HL-60 (cell line): Measurements from ENCODE around the gene MSH5.
A peak's percentile ranks its signal among the peaks of the same experiment; 100 is the strongest.

ENCODE experiments used
- DNase-seq, 2 experiments: peaks; one replicate each; pipeline ENCODE4 v3.0.0-alpha.2; 2010 to 2020; ENCODE audit warnings: low read depth in 1 of 2, low spot score in 1 of 2
- H3K27ac ChIP-seq: fragments of 250-450 bp; sonication (Bioruptor Pico); replicated peaks from 2 replicates; pipeline ENCODE4 v1.5.1; 2020; ENCODE audit warnings: mild to moderate bottlenecking, moderate library complexity
- H3K27me3 ChIP-seq: fragments of 250-450 bp; sonication (Bioruptor Pico); 2 replicates; pipeline ENCODE4 v1.5.1; 2021; ENCODE audit warnings: mild to moderate bottlenecking, moderate library complexity; ENCODE audit not compliant: insufficient read depth, poor library complexity, severe bottlenecking
- H3K4me3 ChIP-seq: replicated peaks from 2 replicates; pipeline ENCODE4 v1.5.1; 2011; ENCODE audit warnings: mild to moderate bottlenecking, control low read depth, low read length; ENCODE audit not compliant: insufficient read depth
- GABPA ChIP-seq: IDR thresholded peaks from 2 replicates; pipeline ENCODE4 v1.6.1; 2012; ENCODE audit warnings: low read depth
- POLR2AphosphoS5 ChIP-seq: IDR thresholded peaks from 2 replicates; pipeline ENCODE4 v1.6.1; 2012; ENCODE audit warnings: low read depth
- SPI1 ChIP-seq: IDR thresholded peaks from 2 replicates; pipeline ENCODE4 v1.6.1; 2012; ENCODE audit warnings: low read depth, mild to moderate bottlenecking, borderline replicate concordance
- TF ChIP-seq, protein P1 (sequence below): IDR thresholded peaks from one replicate; pipeline ENCODE4 v1.5.1; 2011; ENCODE audit warnings: low read length, control low read depth, inconsistent platforms; ENCODE audit not compliant: insufficient read depth
- TF ChIP-seq, protein P2 (sequence below): IDR thresholded peaks from 2 replicates; pipeline ENCODE4 v1.6.1; 2012; ENCODE audit warnings: low read depth; ENCODE audit not compliant: insufficient replicate concordance

MSH5 gene

DNA sequence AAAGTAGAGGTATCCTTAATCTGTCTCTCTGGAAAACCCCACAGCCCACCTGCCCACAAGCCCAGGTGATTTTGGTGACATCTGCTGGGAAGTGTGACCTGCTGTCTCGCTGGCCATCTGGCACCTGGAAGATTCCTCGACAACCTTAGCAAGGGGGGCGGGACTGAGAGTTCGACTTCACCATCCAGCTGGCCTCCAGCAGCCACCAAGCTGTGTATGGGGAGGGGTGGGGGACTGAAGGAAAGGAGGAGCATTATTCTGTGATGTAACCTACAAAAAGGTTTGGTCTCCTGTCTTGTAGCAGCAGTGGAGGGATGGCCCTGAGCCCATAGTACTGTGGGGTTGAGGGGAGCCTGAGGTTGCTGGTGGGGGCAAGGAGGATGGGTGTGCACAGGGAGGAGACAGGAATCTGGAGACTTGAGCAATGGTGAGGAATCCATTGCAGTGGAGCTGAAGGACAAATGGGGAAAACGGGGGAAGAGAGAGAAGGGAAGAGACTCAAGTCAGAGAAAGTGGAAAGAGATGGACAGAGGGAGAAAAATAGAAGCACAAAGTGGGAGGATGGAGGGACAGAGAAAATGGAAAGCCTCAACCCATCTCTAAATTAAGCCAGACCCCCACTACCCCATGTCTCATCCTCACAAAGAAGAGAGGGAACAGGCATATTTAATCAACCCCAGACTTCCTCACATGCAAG lies 29.1 kb upstream of the MSH5 start:
- no peaks in the 10 kb centered on the region for H3K27me3 ChIP-seq
- TF ChIP-seq POLR2AphosphoS5 (no peak), GABPA (no peak), SPI1 (no peak)
- TF ChIP-seq, protein P1, sequence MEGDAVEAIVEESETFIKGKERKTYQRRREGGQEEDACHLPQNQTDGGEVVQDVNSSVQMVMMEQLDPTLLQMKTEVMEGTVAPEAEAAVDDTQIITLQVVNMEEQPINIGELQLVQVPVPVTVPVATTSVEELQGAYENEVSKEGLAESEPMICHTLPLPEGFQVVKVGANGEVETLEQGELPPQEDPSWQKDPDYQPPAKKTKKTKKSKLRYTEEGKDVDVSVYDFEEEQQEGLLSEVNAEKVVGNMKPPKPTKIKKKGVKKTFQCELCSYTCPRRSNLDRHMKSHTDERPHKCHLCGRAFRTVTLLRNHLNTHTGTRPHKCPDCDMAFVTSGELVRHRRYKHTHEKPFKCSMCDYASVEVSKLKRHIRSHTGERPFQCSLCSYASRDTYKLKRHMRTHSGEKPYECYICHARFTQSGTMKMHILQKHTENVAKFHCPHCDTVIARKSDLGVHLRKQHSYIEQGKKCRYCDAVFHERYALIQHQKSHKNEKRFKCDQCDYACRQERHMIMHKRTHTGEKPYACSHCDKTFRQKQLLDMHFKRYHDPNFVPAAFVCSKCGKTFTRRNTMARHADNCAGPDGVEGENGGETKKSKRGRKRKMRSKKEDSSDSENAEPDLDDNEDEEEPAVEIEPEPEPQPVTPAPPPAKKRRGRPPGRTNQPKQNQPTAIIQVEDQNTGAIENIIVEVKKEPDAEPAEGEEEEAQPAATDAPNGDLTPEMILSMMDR = no peak
- TF ChIP-seq, protein P2, sequence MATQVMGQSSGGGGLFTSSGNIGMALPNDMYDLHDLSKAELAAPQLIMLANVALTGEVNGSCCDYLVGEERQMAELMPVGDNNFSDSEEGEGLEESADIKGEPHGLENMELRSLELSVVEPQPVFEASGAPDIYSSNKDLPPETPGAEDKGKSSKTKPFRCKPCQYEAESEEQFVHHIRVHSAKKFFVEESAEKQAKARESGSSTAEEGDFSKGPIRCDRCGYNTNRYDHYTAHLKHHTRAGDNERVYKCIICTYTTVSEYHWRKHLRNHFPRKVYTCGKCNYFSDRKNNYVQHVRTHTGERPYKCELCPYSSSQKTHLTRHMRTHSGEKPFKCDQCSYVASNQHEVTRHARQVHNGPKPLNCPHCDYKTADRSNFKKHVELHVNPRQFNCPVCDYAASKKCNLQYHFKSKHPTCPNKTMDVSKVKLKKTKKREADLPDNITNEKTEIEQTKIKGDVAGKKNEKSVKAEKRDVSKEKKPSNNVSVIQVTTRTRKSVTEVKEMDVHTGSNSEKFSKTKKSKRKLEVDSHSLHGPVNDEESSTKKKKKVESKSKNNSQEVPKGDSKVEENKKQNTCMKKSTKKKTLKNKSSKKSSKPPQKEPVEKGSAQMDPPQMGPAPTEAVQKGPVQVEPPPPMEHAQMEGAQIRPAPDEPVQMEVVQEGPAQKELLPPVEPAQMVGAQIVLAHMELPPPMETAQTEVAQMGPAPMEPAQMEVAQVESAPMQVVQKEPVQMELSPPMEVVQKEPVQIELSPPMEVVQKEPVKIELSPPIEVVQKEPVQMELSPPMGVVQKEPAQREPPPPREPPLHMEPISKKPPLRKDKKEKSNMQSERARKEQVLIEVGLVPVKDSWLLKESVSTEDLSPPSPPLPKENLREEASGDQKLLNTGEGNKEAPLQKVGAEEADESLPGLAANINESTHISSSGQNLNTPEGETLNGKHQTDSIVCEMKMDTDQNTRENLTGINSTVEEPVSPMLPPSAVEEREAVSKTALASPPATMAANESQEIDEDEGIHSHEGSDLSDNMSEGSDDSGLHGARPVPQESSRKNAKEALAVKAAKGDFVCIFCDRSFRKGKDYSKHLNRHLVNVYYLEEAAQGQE = no peak
- H3K4me3 ChIP-seq = no peak overlapping the region
- DNase-seq = no peak
- H3K27ac ChIP-seq = no peak overlapping the region

DNA sequence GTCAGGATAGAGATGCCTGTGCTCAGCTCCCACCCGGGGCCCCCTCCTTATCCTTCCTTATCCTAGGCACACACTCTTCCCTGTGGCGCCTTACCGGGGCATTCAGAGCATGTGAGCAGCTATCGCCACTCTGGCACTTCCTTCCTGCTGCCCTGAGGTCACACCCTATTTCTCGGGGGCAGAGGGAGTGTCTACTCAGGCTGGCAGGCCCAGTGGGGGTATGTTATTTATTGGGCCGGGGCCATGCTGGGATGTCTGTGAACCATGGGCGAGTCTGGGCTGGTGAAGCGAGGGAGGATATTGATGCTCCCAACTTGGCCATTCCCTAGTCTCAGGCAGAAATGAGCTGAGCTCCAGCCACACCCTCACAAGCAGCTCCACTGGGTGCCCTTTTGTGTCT lies 28.6 kb upstream of the MSH5 start:
- no peak overlapping the region for H3K27ac ChIP-seq
- peak in 1 of 2 experiments; percentile 28 for DNase-seq
- no peaks in the 10 kb centered on the region for H3K27me3 ChIP-seq
- no peak overlapping the region for H3K4me3 ChIP-seq
- TF ChIP-seq POLR2AphosphoS5 (no peak), SPI1 (peak; percentile 52; the same call in 1 of the 2 replicates)

DNA sequence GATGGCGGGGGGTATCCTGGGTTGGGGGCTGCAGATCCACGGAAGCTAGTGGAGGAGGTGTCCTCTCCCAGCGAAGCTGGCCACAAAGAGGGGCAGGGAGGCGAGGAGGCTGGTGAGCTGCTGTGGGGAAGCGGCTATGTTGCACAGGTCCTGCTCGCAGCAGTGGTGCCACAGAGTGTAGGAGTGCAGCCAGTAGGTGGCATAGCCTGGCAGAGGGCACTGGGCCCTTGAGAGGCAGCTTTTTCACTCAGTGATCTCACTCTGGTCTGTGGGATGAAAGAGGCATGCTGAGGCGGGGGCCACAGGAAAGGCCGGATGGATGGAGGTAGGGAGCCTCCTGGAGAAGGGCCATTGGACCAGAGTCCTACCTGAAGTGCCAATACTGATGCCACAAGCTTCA lies 27.5 kb upstream of the MSH5 start:
- Histone ChIP-seq H3K27me3 (no peaks in the 10 kb centered on the region), H3K4me3 (no peak overlapping the region), H3K27ac (no peak overlapping the region)
- DNase-seq = peak in 1 of 2 experiments; percentile 33
- TF ChIP-seq, protein P1 = peak; percentile 10
- TF ChIP-seq, protein P2 = no peak

DNA sequence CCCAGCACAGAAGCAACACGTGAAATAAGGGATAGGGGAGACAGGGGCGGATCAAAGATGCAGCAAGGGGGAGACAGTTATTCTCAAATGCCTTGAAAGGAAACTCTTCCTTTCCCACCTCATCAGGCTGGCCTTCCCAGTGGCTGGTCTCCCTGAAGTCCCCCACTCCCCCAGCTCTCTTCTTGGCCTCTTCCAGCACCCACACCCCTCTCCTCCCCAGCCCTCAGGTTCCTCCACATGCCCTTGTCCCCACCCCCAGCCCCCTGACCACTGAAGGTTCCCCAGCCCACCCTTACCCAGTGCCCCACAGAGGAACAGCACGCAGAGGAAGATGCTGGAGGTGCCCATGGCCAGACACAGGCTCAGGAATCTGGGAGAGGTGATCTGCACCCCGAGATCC lies 26.3 kb upstream of the MSH5 start:
- no peaks in the 10 kb centered on the region for H3K27me3 ChIP-seq
- TF ChIP-seq GABPA = no peak
- no peak for TF ChIP-seq POLR2AphosphoS5
- TF ChIP-seq, protein P1 = no peak
- TF ChIP-seq SPI1 = no peak
- TF ChIP-seq, protein P2 = no peak
- no peak overlapping the region for H3K4me3 ChIP-seq
- DNase-seq = no peak
- H3K27ac ChIP-seq = no peak overlapping the region
